Measurements from ENCODE around the gene UBXN1. TPM values are rescaled to one million over a fixed set of nuclear protein-coding genes. Genes with fewer than 3 reads are reported as not detected.
A peak's percentile ranks its signal among the peaks of the same experiment; 100 is the strongest.
"Not testable (repeated sequence)": the region's sequence is repeated elsewhere in the genome, so short reads cannot be mapped to it uniquely, and the experiment has no call there.

The UBXN1 gene
- total RNA-seq, 2 experiments from 2014 or later, result 110 to 116 TPM

GRCh38 chr11:62689421-62690183 is 10.7 kb upstream of the UBXN1 start, which contains the start of gene LRRN4CL:
LRRN4CL (minus strand) TSS chr11:62689530; CDS start chr11:62688508, 1,022 bp downstream.
- no peak within 1 kb of the TSS for H3K4me3 Mint-ChIP-seq
- H3K36me3 Mint-ChIP-seq, result peaks cover 21% of the 10 kb centered on the region
- H3K27ac Mint-ChIP-seq, result no peak within 1 kb of the TSS
- POLR2A ChIA-PET, result interaction anchor here (0.6 to 1.2 kb wide), 3 partner anchors 16 to 97 kb away, joined by 3 to 4 read pairs (median 3); no protein-coding TSS in a partner anchor
- CTCF ChIA-PET, result interaction anchor here (1.0 to 1.7 kb wide), 4 partner anchors 9 to 265 kb away, joined by 3 to 5 read pairs (median 4); partner anchors contain the start of gene ZBTB3
- peaks cover under 1% of the 10 kb centered on the region for H3K4me1 Mint-ChIP-seq (ENCODE audit: low read depth)
- intact Hi-C loops (cut with micrococcal nuclease), result loop anchor here (5.0 kb wide), 1 partner anchor 77 kb away; the partner anchor contains the start of genes EML3 and ROM1
- H3K9me3 Mint-ChIP-seq, result no peaks in the 10 kb centered on the region
- DNase-seq, result no peak
- peaks cover 8% of the 10 kb centered on the region for H3K27me3 Mint-ChIP-seq

- Mint-ChIP-seq H3K9me3 (no peaks in the 10 kb centered on the region), H3K4me3 (no peak overlapping the region), H3K27ac (no peak overlapping the region), H3K4me1 (ENCODE audit: low read depth) (no peaks in the 10 kb centered on the region), H3K36me3 (peaks cover 18% of the 10 kb centered on the region), H3K27me3 (peaks cover 8% of the 10 kb centered on the region)
- POLR2A ChIA-PET, result no interaction called here
- no peak for DNase-seq
- CTCF ChIA-PET, result no interaction called here
- intact Hi-C loops (cut with micrococcal nuclease), result no loop called here
Measured at GRCh38 chr11:62688491-62688890, 9.6 kb upstream of the UBXN1 start.

GRCh38 chr11:62687508-62688396 is 8.9 kb upstream of the UBXN1 start:
- no peak overlapping the region for H3K27ac Mint-ChIP-seq
- no peak overlapping the region for H3K4me3 Mint-ChIP-seq
- ChIA-PET CTCF (no interaction called here), POLR2A (no interaction called here)
- peaks cover 8% of the 10 kb centered on the region for H3K27me3 Mint-ChIP-seq
- no peaks in the 10 kb centered on the region for H3K4me1 Mint-ChIP-seq (ENCODE audit: low read depth)
- H3K36me3 Mint-ChIP-seq, result peaks cover 15% of the 10 kb centered on the region
- intact Hi-C loops (cut with micrococcal nuclease), result no loop called here
- DNase-seq, result no peak
- no peaks in the 10 kb centered on the region for H3K9me3 Mint-ChIP-seq

- ChIA-PET POLR2A (no interaction called here), CTCF (interaction anchor here (3.2 kb wide), 1 partner anchor 12 kb away, joined by 32 read pairs; no protein-coding TSS in a partner anchor)
- DNase-seq, result no peak
- H3K27me3 Mint-ChIP-seq, result peaks cover 3% of the 10 kb centered on the region
- no peaks in the 10 kb centered on the region for H3K9me3 Mint-ChIP-seq
- H3K4me3 Mint-ChIP-seq, result no peak overlapping the region
- intact Hi-C loops (cut with micrococcal nuclease), result no loop called here
- no peak overlapping the region for H3K27ac Mint-ChIP-seq
- peaks cover 19% of the 10 kb centered on the region for H3K4me1 Mint-ChIP-seq (ENCODE audit: low read depth)
- peaks cover 4% of the 10 kb centered on the region for H3K36me3 Mint-ChIP-seq
Measured at GRCh38 chr11:62682518-62682917, 3.6 kb upstream of the UBXN1 start.

GRCh38 chr11:62680825-62681240 is 2.0 kb upstream of the UBXN1 start:
- Mint-ChIP-seq H3K27ac (peak overlapping the region; percentile 60), H3K9me3 (no peaks in the 10 kb centered on the region), H3K36me3 (peaks cover 14% of the 10 kb centered on the region), H3K4me1 (ENCODE audit: low read depth) (peaks cover 31% of the 10 kb centered on the region), H3K27me3 (no peaks in the 10 kb centered on the region), H3K4me3 (no peak overlapping the region)
- ChIA-PET POLR2A (interaction anchor here (0.6 to 2.2 kb wide), 8 partner anchors 9 to 196 kb away, joined by 3 to 11 read pairs (median 4); partner anchors contain the start of genes HNRNPUL2, INTS5, LBHD1 and TTC9C), CTCF (interaction anchor here (0.7 to 3.4 kb wide), 16 partner anchors 9 to 710 kb away, joined by 3 to 32 read pairs (median 4); partner anchors contain the start of genes C11orf98, CSKMT, LRRN4CL and POLR2G)
- peak; percentile 57 for DNase-seq
- intact Hi-C loops (cut with micrococcal nuclease), result loop anchor here (1.0 kb wide), 1 partner anchor 88 kb away; no protein-coding TSS in a partner anchor

GRCh38 chr11:62678433-62678769 is 472 bp downstream of the UBXN1 start:
- CTCF ChIA-PET, result interaction anchor here (1.0 to 2.9 kb wide), 3 partner anchors 16 to 254 kb away, joined by 3 to 14 read pairs (median 5); partner anchors contain the start of gene TUT1
- POLR2A ChIA-PET, result interaction anchor here (0.6 to 1.4 kb wide), 2 partner anchors 13 to 182 kb away, joined by 3 to 14 read pairs; partner anchors contain the start of genes C11orf98 and CSKMT
- peak overlapping the region; percentile 90 for H3K27ac Mint-ChIP-seq

GRCh38 chr11:62677714-62678113 is 1.2 kb downstream of the UBXN1 start:
- POLR2A ChIA-PET, result interaction anchor here (1.5 kb wide), 1 partner anchor 24 kb away, joined by 4 read pairs; the partner anchor contains the start of gene INTS5
- Mint-ChIP-seq H3K27ac (peak overlapping the region; percentile 90), H3K36me3 (peaks cover 20% of the 10 kb centered on the region), H3K27me3 (no peaks in the 10 kb centered on the region), H3K4me1 (ENCODE audit: low read depth) (peaks cover 43% of the 10 kb centered on the region), H3K9me3 (no peaks in the 10 kb centered on the region), H3K4me3 (peak overlapping the region; percentile 86)
- no peak for DNase-seq
- intact Hi-C loops (cut with micrococcal nuclease), result loop anchor here (10.0 kb wide), 1 partner anchor 253 kb away; no protein-coding TSS in a partner anchor
- CTCF ChIA-PET, result interaction anchor here (0.6 to 1.0 kb wide), 2 partner anchors 16 to 310 kb away, joined by 3 to 4 read pairs; no protein-coding TSS in a partner anchor

More at GRCh38 chr11:62678433-62678769, 472 bp downstream of the UBXN1 start:
- peak overlapping the region; percentile 86 for H3K4me3 Mint-ChIP-seq
- intact Hi-C loops (cut with micrococcal nuclease), result loop anchor here (10.0 kb wide), 1 partner anchor 254 kb away; no protein-coding TSS in a partner anchor
- no peaks in the 10 kb centered on the region for H3K27me3 Mint-ChIP-seq
- H3K9me3 Mint-ChIP-seq, result no peaks in the 10 kb centered on the region
- H3K4me1 Mint-ChIP-seq (ENCODE audit: low read depth), result peaks cover 36% of the 10 kb centered on the region
- no peak for DNase-seq
- peaks cover 18% of the 10 kb centered on the region for H3K36me3 Mint-ChIP-seq

GRCh38 chr11:62677156-62677555 is 1.7 kb downstream of the UBXN1 start:
- Mint-ChIP-seq H3K27me3 (no peaks in the 10 kb centered on the region), H3K27ac (no peak overlapping the region), H3K36me3 (peaks cover 23% of the 10 kb centered on the region), H3K4me3 (peak overlapping the region; percentile 86), H3K9me3 (no peaks in the 10 kb centered on the region), H3K4me1 (ENCODE audit: low read depth) (peaks cover 49% of the 10 kb centered on the region)
- CTCF ChIA-PET, result interaction anchor here (0.6 to 1.5 kb wide), 3 partner anchors 17 to 310 kb away, joined by 3 to 4 read pairs (median 4); no protein-coding TSS in a partner anchor
- intact Hi-C loops (cut with micrococcal nuclease), result loop anchor here (10.0 kb wide), 1 partner anchor 252 kb away; no protein-coding TSS in a partner anchor
- POLR2A ChIA-PET, result interaction anchor here (1.5 to 4.3 kb wide), 2 partner anchors 12 to 24 kb away, joined by 4 to 24 read pairs; partner anchors contain the start of genes C11orf98, CSKMT and INTS5
- DNase-seq, result no peak

- H3K4me3 Mint-ChIP-seq, result no peak overlapping the region
- ChIA-PET POLR2A (interaction anchor here (1.5 to 4.3 kb wide), 2 partner anchors 11 to 23 kb away, joined by 4 to 24 read pairs; partner anchors contain the start of genes C11orf98, CSKMT and INTS5), CTCF (interaction anchor here (1.0 to 1.5 kb wide), 2 partner anchors 17 to 19 kb away, joined by 4 read pairs; no protein-coding TSS in a partner anchor)
- no peak overlapping the region for H3K27ac Mint-ChIP-seq
- peaks cover 50% of the 10 kb centered on the region for H3K4me1 Mint-ChIP-seq (ENCODE audit: low read depth)
- intact Hi-C loops (cut with micrococcal nuclease), result loop anchor here (10.0 kb wide), 1 partner anchor 252 kb away; no protein-coding TSS in a partner anchor
- no peak for DNase-seq
- peaks cover 26% of the 10 kb centered on the region for H3K36me3 Mint-ChIP-seq
- H3K27me3 Mint-ChIP-seq, result no peaks in the 10 kb centered on the region
- no peaks in the 10 kb centered on the region for H3K9me3 Mint-ChIP-seq
Measured at GRCh38 chr11:62676698-62677097, 2.2 kb downstream of the UBXN1 start.

- DNase-seq, H3K4me3 Mint-ChIP-seq, H3K27ac Mint-ChIP-seq, CTCF ChIA-PET, H3K9me3 Mint-ChIP-seq, H3K27me3 Mint-ChIP-seq: not testable (repeated sequence)
- H3K4me1 Mint-ChIP-seq (ENCODE audit: low read depth), result peaks cover 45% of the 10 kb centered on the region
- intact Hi-C loops (cut with micrococcal nuclease), result loop anchor here (10.0 kb wide), 1 partner anchor 251 kb away; no protein-coding TSS in a partner anchor
- H3K36me3 Mint-ChIP-seq, result peaks cover 34% of the 10 kb centered on the region
- POLR2A ChIA-PET, result interaction anchor here (0.6 to 4.3 kb wide), 2 partner anchors 10 to 34 kb away, joined by 3 to 24 read pairs; partner anchors contain the start of genes C11orf98 and CSKMT
Measured at GRCh38 chr11:62675415-62675814, 3.5 kb downstream of the UBXN1 start.

- Mint-ChIP-seq H3K27me3 (no peaks in the 10 kb centered on the region), H3K4me3 (peak overlapping the region; percentile 94), H3K4me1 (ENCODE audit: low read depth) (peaks cover 55% of the 10 kb centered on the region), H3K36me3 (peaks cover 41% of the 10 kb centered on the region), H3K27ac (peak overlapping the region; percentile 98), H3K9me3 (no peaks in the 10 kb centered on the region)
- DNase-seq, result no peak
- intact Hi-C loops (cut with micrococcal nuclease), result loop anchor here (10.0 kb wide), 1 partner anchor 248 kb away; no protein-coding TSS in a partner anchor
- POLR2A ChIA-PET, result interaction anchor here (0.6 to 4.3 kb wide), 5 partner anchors 8 to 108 kb away, joined by 3 to 24 read pairs (median 11); partner anchors contain the start of genes C11orf98, CSKMT, HNRNPUL2 and TTC9C
- CTCF ChIA-PET, result interaction anchor here (0.8 to 1.9 kb wide), 4 partner anchors 8 to 249 kb away, joined by 3 to 4 read pairs (median 3); partner anchors contain the start of genes C11orf98, CSKMT and SLC3A2
Measured at GRCh38 chr11:62673196-62673525, 5.7 kb downstream of the UBXN1 start.
